Large intestine (tissue), 3 donors: ENCODE measurements around the gene TMEM54. TPM values are rescaled to one million over a fixed set of nuclear protein-coding genes. Genes with fewer than 3 reads are reported as not detected.

Experiments
- DNase-seq, 2 donors: peaks; one replicate each; pipeline versions ENCODE4 v3.0.0 to v3.0.0-alpha.2; 2013
- H3K27ac ChIP-seq: one replicate; pipeline ENCODE4 v1.5.1; 2013; ENCODE audit warnings: low read length
- H3K27me3 ChIP-seq: 2 replicates; pipeline ENCODE4 v1.6.1; 2013; ENCODE audit warnings: low read length; ENCODE audit not compliant: control insufficient read depth, insufficient read depth
- H3K36me3 ChIP-seq: 2 replicates; pipeline ENCODE4 v1.6.1; 2013; ENCODE audit warnings: low read length; ENCODE audit not compliant: control insufficient read depth, insufficient read depth
- H3K4me1 ChIP-seq: one replicate; pipeline ENCODE4 v1.6.1; 2013; ENCODE audit warnings: low read length; ENCODE audit not compliant: control insufficient read depth, insufficient read depth
- H3K4me3 ChIP-seq: one replicate; pipeline ENCODE4 v1.5.1; 2013; ENCODE audit warnings: low read length
- H3K9me3 ChIP-seq: one replicate; pipeline ENCODE4 v1.6.1; 2013; ENCODE audit warnings: mild to moderate bottlenecking, low read depth, low read length, moderate library complexity; ENCODE audit not compliant: control insufficient read depth
- WGBS: methylation state at CpG from one replicate; pipeline ENCODE4 v1.1.5; 2013; ENCODE audit warnings: low lambda C conversion rate; ENCODE audit not compliant: insufficient coverage; 5-methylcytosine and 5-hydroxymethylcytosine counted together
- polyA plus RNA-seq: library from polyadenylated mRNA; unstranded; fragments of 120-200 nt; gene quantifications from one replicate; pipeline ENCODE4 v1.2.1, GENCODE V29; 2013

The TMEM54 gene
- polyA plus RNA-seq, 1 donor, result 27.7 TPM

DNA sequence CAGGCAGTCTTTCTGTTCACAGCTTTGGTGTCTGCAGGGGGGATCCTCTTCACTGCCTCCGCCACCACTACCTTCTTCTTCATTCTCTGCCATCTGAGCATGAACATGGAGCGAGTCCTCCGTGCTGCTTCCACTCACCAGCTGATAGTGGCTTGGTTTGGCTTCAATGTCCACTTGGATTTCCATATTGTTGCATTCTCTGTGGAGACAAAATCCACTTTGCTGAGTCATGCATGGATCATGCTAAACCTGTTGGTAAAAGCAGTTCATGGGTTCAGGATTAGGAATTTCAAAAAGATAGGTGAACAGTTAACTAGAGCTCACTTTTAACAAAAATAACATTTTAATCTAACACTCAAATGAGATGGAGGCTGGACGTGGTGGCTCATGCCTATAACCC lies 35.9 kb upstream of the TMEM54 start:
- Histone ChIP-seq H3K27ac (peak overlapping the region; percentile 94), H3K36me3 (peaks cover 38% of the 10 kb centered on the region), H3K4me3 (no peak overlapping the region), H3K27me3 (no peaks in the 10 kb centered on the region), H3K9me3 (no peaks in the 10 kb centered on the region), H3K4me1 (peaks cover 49% of the 10 kb centered on the region)
- WGBS, result no CpG with 5 or more reads among the region's 4 CpGs
- peak in 1 of 2 donors; percentile 31 for DNase-seq

DNA sequence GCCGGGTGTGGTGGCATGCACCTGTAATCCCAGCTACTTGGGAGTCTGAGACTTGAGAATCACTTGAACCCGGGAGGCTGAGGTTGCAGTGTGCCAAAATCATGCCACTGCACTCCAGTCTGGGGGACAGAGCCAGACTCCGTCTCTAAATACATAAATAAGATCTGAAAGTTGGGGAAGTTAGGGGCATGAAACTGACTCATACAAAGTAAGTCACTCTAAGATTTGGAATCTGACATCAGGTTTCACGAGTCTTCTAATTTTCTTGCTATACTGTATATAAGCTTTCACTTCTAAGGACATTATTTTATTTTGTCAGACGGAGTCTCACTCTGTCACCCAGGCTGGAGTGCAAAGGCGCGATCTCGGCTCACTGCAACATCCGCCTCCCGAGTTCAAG lies 33.3 kb upstream of the TMEM54 start:
- Histone ChIP-seq H3K4me1 (peaks cover 36% of the 10 kb centered on the region), H3K4me3 (no peak overlapping the region), H3K36me3 (peaks cover 22% of the 10 kb centered on the region), H3K27me3 (no peaks in the 10 kb centered on the region), H3K9me3 (no peaks in the 10 kb centered on the region), H3K27ac (peak overlapping the region; percentile 94)
- no peak for DNase-seq
- no CpG with 5 or more reads among the region's 10 CpGs for WGBS

GRCh38 chr1:32933742-32934322 lies 32.6 kb upstream of the TMEM54 start:
- peak; percentile 93 to 97 for DNase-seq
- Histone ChIP-seq H3K9me3 (no peaks in the 10 kb centered on the region), H3K27ac (peak overlapping the region; percentile 94), H3K36me3 (peaks cover 22% of the 10 kb centered on the region), H3K4me3 (no peak overlapping the region), H3K27me3 (no peaks in the 10 kb centered on the region), H3K4me1 (peaks cover 36% of the 10 kb centered on the region)
- no CpG with 5 or more reads among the region's 3 CpGs for WGBS

GRCh38 chr1:32931760-32932159 lies 30.6 kb upstream of the TMEM54 start:
- H3K36me3 ChIP-seq, result peaks cover 3% of the 10 kb centered on the region
- H3K27me3 ChIP-seq, result no peaks in the 10 kb centered on the region
- H3K9me3 ChIP-seq, result no peaks in the 10 kb centered on the region
- DNase-seq, result no peak
- H3K4me3 ChIP-seq, result no peak overlapping the region
- no CpG with 5 or more reads among the region's 1 CpG for WGBS
- H3K27ac ChIP-seq, result no peak overlapping the region
- H3K4me1 ChIP-seq, result peaks cover 34% of the 10 kb centered on the region

GRCh38 chr1:32929366-32929765 lies 28.2 kb upstream of the TMEM54 start:
- Histone ChIP-seq H3K4me1 (peaks cover 29% of the 10 kb centered on the region), H3K27me3 (no peaks in the 10 kb centered on the region), H3K27ac (no peak overlapping the region), H3K9me3 (peaks cover 4% of the 10 kb centered on the region), H3K4me3 (no peak overlapping the region), H3K36me3 (no peaks in the 10 kb centered on the region)
- no CpG with 5 or more reads among the region's 2 CpGs for WGBS
- no peak for DNase-seq

DNA sequence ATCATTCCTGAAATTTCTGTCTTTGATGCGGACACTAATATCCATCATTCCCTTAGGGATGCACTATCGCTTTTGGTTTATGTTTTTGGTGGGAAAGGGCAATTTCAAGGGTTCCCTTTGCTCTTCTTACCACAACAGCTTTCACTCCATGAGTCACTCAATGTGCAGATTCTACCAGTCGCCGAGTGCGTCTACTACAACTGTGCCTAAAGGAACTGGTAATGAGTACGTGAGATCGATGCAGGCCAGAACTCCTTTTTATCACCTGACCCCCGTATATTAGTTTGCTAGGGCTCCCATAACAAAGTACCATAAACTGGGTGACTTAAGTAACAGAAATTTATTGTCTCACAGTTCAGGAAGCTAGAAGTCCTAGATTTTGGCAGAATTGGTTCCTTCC lies 27.5 kb upstream of the TMEM54 start:
- H3K4me3 ChIP-seq, result no peak overlapping the region
- H3K27ac ChIP-seq, result no peak overlapping the region
- H3K9me3 ChIP-seq, result peaks cover 4% of the 10 kb centered on the region
- H3K4me1 ChIP-seq, result peaks cover 23% of the 10 kb centered on the region
- WGBS, result 100% methylated on average over 1 of the region's 8 CpGs
- peaks cover 3% of the 10 kb centered on the region for H3K27me3 ChIP-seq
- DNase-seq, result no peak
- H3K36me3 ChIP-seq, result no peaks in the 10 kb centered on the region

DNA sequence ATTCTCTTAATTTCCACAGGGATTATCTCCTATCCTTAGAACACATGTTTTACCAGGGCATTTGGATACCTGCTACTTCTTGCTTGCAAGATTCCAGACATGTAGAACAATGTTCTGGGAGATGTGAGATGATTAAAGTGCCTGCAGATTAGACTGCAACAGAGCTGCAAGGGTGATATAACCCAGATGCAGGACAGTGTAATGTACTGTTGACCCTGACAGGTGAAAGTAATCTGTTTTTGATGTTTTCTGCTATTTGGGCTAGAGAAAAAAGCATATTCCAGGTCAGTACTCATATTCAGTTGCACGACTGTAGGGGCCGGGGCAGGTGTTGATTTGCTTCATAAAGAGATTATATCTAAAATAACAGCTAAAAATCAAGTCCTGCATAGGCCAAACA lies 27.1 kb upstream of the TMEM54 start:
- Histone ChIP-seq H3K4me1 (peaks cover 21% of the 10 kb centered on the region), H3K4me3 (no peak overlapping the region), H3K36me3 (no peaks in the 10 kb centered on the region), H3K9me3 (peaks cover 4% of the 10 kb centered on the region), H3K27me3 (peaks cover 3% of the 10 kb centered on the region), H3K27ac (no peak overlapping the region)
- no peak for DNase-seq
- WGBS, result no CpG with 5 or more reads among the region's 2 CpGs

- Histone ChIP-seq H3K9me3 (peaks cover 4% of the 10 kb centered on the region), H3K36me3 (no peaks in the 10 kb centered on the region), H3K4me1 (peaks cover 21% of the 10 kb centered on the region), H3K27me3 (peaks cover 3% of the 10 kb centered on the region), H3K4me3 (no peak overlapping the region), H3K27ac (no peak overlapping the region)
- WGBS, result no CpG with 5 or more reads among the region's 2 CpGs
- no peak for DNase-seq
These were observed 26.3 kb upstream of the TMEM54 start for GRCh38 chr1:32927441-32927840.

DNA sequence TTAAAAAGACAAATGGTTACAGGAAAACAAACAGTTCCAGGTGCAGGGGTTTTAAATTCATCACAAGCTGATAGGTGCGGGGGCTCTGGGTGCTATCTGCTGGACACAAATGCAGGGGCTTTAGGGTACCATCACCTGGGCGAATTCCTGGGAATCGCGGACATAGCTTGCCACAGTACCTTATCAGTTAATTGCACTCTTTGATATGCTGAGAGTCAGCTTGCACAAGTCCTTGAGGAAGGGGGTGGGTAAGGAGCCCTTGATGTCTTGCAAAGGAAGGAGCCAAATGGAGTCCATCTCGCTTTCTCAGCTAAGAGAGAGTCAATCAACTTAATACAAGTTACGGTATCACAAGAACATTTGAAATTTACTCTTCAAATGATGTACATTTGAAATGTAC lies 25.4 kb upstream of the TMEM54 start:
- peaks cover 4% of the 10 kb centered on the region for H3K9me3 ChIP-seq
- WGBS, result no CpG with 5 or more reads among the region's 6 CpGs
- H3K36me3 ChIP-seq, result no peaks in the 10 kb centered on the region

GRCh38 chr1:32925403-32926162 lies 24.4 kb upstream of the TMEM54 start:
- WGBS, result 39% methylated on average over 2 of the region's 24 CpGs
- H3K9me3 ChIP-seq, result peaks cover 4% of the 10 kb centered on the region
- H3K4me3 ChIP-seq, result no peak overlapping the region
- peaks cover 21% of the 10 kb centered on the region for H3K4me1 ChIP-seq
- H3K36me3 ChIP-seq, result no peaks in the 10 kb centered on the region
- H3K27me3 ChIP-seq, result peaks cover 3% of the 10 kb centered on the region
- H3K27ac ChIP-seq, result peak overlapping the region; percentile 50
- DNase-seq, result peak in 1 of 2 donors; percentile 49

More for the DNA sequence above, 25.4 kb upstream of the TMEM54 start:
- H3K27ac ChIP-seq, result no peak overlapping the region
- peaks cover 3% of the 10 kb centered on the region for H3K27me3 ChIP-seq
- no peak overlapping the region for H3K4me3 ChIP-seq
- peak; percentile 41 to 57 for DNase-seq
- H3K4me1 ChIP-seq, result peaks cover 21% of the 10 kb centered on the region
